ENCODE data around the gene ALG12. TPM values are rescaled to one million over a fixed set of nuclear protein-coding genes. Genes with fewer than 3 reads are reported as not detected.

The ALG12 gene
- total and polyA plus RNA-seq, 2 of the 13 experiments (the other 11 are each of a cell fraction or from before 2014, with no cell fraction given): 7.8 to 15.8 TPM

GRCh38 chr22:49917974-49918910, at the start of gene ALG12, which contains the start of gene CRELD2 (continued):
- TF ChIP-seq ZNF513 (CRISPR knock-in tag; conservative IDR thresholded peaks at IDR 0.05): no peak
- TF ChIP-seq UBTF (CRISPR knock-in tag; IDR thresholded peaks at IDR 0.05): peak; percentile 75; the same call in 1 of the 2 replicates
- no peak for TF ChIP-seq ZNF44 (CRISPR knock-in tag; IDR thresholded peaks at IDR 0.05)
- TF ChIP-seq NFAT5 (CRISPR knock-in tag; IDR thresholded peaks at IDR 0.05): no peak
- no peak for TF ChIP-seq PCBP2 (optimal IDR thresholded peaks at IDR 0.05; ENCODE audit: low read depth, low read length, poor library complexity, severe bottlenecking)
- no peak for TF ChIP-seq GZF1 (CRISPR knock-in tag; IDR thresholded peaks at IDR 0.05)
- peak; percentile 39 for TF ChIP-seq RAD21 (CRISPR knock-in tag; IDR thresholded peaks at IDR 0.05)
- 0 out of 2 replicates have a peak, but pooled peaks have one; percentile 10 for TF ChIP-seq ELF1 (CRISPR knock-in tag; IDR thresholded peaks at IDR 0.05)
- TF ChIP-seq POLR2A (IDR thresholded peaks at IDR 0.05; ENCODE audit: insufficient read depth in 1 of 2, low read depth in 2 of 2, low read length in 2 of 2): peak; percentile 77 to 89
- TF ChIP-seq TRIM24 (CRISPR knock-in tag; IDR thresholded peaks at IDR 0.05): no peak
- 0 out of 2 replicates have a peak, but pooled peaks have one; percentile 36 for TF ChIP-seq ZNF17 (CRISPR knock-in tag; IDR thresholded peaks at IDR 0.05)
- no peak for TF ChIP-seq ZNF20 (CRISPR knock-in tag; IDR thresholded peaks at IDR 0.05)
- TF ChIP-seq FOXO4 (CRISPR knock-in tag; conservative IDR thresholded peaks at IDR 0.05): no peak
- peak; percentile 63; the same call in 1 of the 2 replicates for TF ChIP-seq TFDP1 (CRISPR knock-in tag; IDR thresholded peaks at IDR 0.05; ENCODE audit: borderline replicate concordance)
- peak; percentile 37 for TF ChIP-seq HNRNPK (IDR thresholded peaks at IDR 0.05; ENCODE audit: low read depth, low read length, poor library complexity, severe bottlenecking)
- no peak for TF ChIP-seq DDIT3 (CRISPR knock-in tag; IDR thresholded peaks at IDR 0.05)
